Psoas muscle (tissue), 8 donors: ENCODE data around the gene HMGXB3. TPM values are rescaled to one million over a fixed set of nuclear protein-coding genes. Genes with fewer than 3 reads are reported as not detected.

Experiments used
- ATAC-seq, 4 donors: fragments of 200-7000 bp; cut with Tn5 transposase; one replicate each; pipeline ENCODE4 v1.9.1; 2020; ENCODE audit warnings: moderate library complexity in 3 of 4, mild to moderate bottlenecking in 2 of 4
- DNase-seq, 2 donors: peaks; one replicate each; pipeline ENCODE4 v3.0.0-alpha.2; 2020
- H3K27ac ChIP-seq: fragments of 200-600 bp; one replicate; pipeline ENCODE4 v1.8.0; 2022
- H3K27me3 ChIP-seq, 3 donors: fragments of 200-600 bp in 1 of 3; one replicate each; pipeline versions ENCODE4 v1.6.1 to v1.8.0; 2013 to 2022; ENCODE audit warnings: low read length in 2 of 3, mild to moderate bottlenecking in 2 of 3, moderate library complexity in 1 of 3; ENCODE audit not compliant: insufficient read depth in 3 of 3
- H3K36me3 ChIP-seq, 2 donors: fragments of 200-600 bp in 1 of 2; one replicate each; pipeline versions ENCODE4 v1.6.1 to v1.8.0; 2013 to 2022; ENCODE audit warnings: low read depth in 1 of 2, mild to moderate bottlenecking in 1 of 2, moderate library complexity in 1 of 2; ENCODE audit not compliant: insufficient read depth in 1 of 2
- H3K4me1 ChIP-seq: fragments of 200-600 bp; one replicate; pipeline ENCODE4 v1.8.0; 2022
- H3K4me3 ChIP-seq: fragments of 200-600 bp; one replicate; pipeline ENCODE4 v1.8.0; 2022; ENCODE audit warnings: mild to moderate bottlenecking
- H3K9me3 ChIP-seq: fragments of 200-600 bp; one replicate; pipeline ENCODE4 v1.8.0; 2022
- WGBS, 3 donors: extraction: QIAGEN DNeasy Blood & Tissue Kit; methylation state at CpG; one replicate each; pipeline versions ENCODE4 v1.1.6 to v1.1.7; 2013; 5-methylcytosine and 5-hydroxymethylcytosine counted together
- intact Hi-C, 2 donors: fragments of 100-400 bp; cut with DNase I; formaldehyde crosslinking; loops; one replicate each; pipeline versions ENCODE4 v1.11.0 to v1.14.2; 2022
- polyA plus RNA-seq, 3 donors: library from polyadenylated mRNA; stranded (reverse); fragments of 200-250 nt; gene quantifications; one replicate each; pipeline ENCODE4 v1.2.3, GENCODE V29; 2013
- total RNA-seq, 4 donors: library from RNA; stranded (reverse); fragmentation: NEBNext Ultra II Directional in 2 of 4; extraction: Animal tissue kit (Norgen Biotek cat#: 25700) in 2 of 4; gene quantifications; one replicate each; pipeline versions ENCODE4 v1.2.1 to v1.2.4, GENCODE V29; 2021 to 2023
- TF ChIP-seq, protein P1 (sequence below): fragments of 200-600 bp; IDR thresholded peaks from one replicate; pipeline ENCODE4 v1.8.0; 2022; ENCODE audit warnings: antibody characterized with exemption
- donor health status: healthy with polysubstance abuse.
- donor health status: DM: no; HTN: no; CAD: no; lungs with moderate emphysema.
- donor health status: Bipolar disorder and iron deficiency.
- donor health status: healthy.
- donor health status: DM: yes; HTN: yes; CAD: no.
- donor health status: DM: no; HTN: no; CAD: no.
- donor health status: DM: no; HTN: no; CAD: no.
- donor health status: DM: yes; HTN: yes; CAD: no.

The HMGXB3 gene
- total and polyA plus RNA-seq, 7 donors = 8.6 to 23.2 (median 15.4) TPM

- no peaks in the 10 kb centered on the region for H3K27me3 ChIP-seq
- no peaks in the 10 kb centered on the region for H3K36me3 ChIP-seq
- no peak overlapping the region for H3K4me3 ChIP-seq
- ATAC-seq (no peak), DNase-seq (no peak)
- no peaks in the 10 kb centered on the region for H3K4me1 ChIP-seq
- TF ChIP-seq, protein P1, sequence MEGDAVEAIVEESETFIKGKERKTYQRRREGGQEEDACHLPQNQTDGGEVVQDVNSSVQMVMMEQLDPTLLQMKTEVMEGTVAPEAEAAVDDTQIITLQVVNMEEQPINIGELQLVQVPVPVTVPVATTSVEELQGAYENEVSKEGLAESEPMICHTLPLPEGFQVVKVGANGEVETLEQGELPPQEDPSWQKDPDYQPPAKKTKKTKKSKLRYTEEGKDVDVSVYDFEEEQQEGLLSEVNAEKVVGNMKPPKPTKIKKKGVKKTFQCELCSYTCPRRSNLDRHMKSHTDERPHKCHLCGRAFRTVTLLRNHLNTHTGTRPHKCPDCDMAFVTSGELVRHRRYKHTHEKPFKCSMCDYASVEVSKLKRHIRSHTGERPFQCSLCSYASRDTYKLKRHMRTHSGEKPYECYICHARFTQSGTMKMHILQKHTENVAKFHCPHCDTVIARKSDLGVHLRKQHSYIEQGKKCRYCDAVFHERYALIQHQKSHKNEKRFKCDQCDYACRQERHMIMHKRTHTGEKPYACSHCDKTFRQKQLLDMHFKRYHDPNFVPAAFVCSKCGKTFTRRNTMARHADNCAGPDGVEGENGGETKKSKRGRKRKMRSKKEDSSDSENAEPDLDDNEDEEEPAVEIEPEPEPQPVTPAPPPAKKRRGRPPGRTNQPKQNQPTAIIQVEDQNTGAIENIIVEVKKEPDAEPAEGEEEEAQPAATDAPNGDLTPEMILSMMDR = no peak
- H3K27ac ChIP-seq = no peak overlapping the region
- H3K9me3 ChIP-seq = no peaks in the 10 kb centered on the region
- WGBS, 3 donors = 72 to 82% (median 81%) methylated on average over 6 of the region's 6 CpGs
- intact Hi-C loops = loop anchor here in 1 of 2 donors (10.0 kb wide), 1 partner anchor 674 kb away; the partner anchor contains the start of gene SMIM3
Measured at GRCh38 chr5:150101023-150101422, 100.5 kb downstream of the HMGXB3 start.

Other genes starting within 250 kb of the HMGXB3 start
- gene PDE6A, start 55.9 kb upstream of the HMGXB3 start, total RNA-seq = under 1 TPM; 0.04 to 0.26 (median 0.08) TPM
- under 1 TPM; 0.09 to 0.15 (median 0.10) TPM for gene PDE6A, start 55.9 kb upstream of the HMGXB3 start, polyA plus RNA-seq
- gene SLC26A2, start 40.0 kb upstream of the HMGXB3 start, total RNA-seq = 10 to 100 TPM in 1 of 4 donors, 1 to 10 TPM in 3; 4.1 to 20.1 (median 6.4) TPM
- 10 to 100 TPM in 1 of 3 donors, 1 to 10 TPM in 2; 4.0 to 14.3 (median 8.0) TPM for gene SLC26A2, start 40.0 kb upstream of the HMGXB3 start, polyA plus RNA-seq
- gene TIGD6, start 85 bp upstream of the HMGXB3 start, total RNA-seq = 1 to 10 TPM; 1.9 to 4.2 (median 2.9) TPM
- 1 to 10 TPM; 1.4 to 7.8 (median 2.4) TPM for gene TIGD6, start 85 bp upstream of the HMGXB3 start, polyA plus RNA-seq
- 10 to 100 TPM in 2 of 4 donors, 1 to 10 TPM in 2; 4.2 to 20.0 (median 10.7) TPM for gene CSF1R, start 85.8 kb downstream of the HMGXB3 start, total RNA-seq
- 1 to 10 TPM; 1.2 to 1.6 (median 1.3) TPM for gene CSF1R, start 85.8 kb downstream of the HMGXB3 start, polyA plus RNA-seq
- gene PDGFRB, start 155.1 kb downstream of the HMGXB3 start, total RNA-seq = 10 to 100 TPM; 34.0 to 56.0 (median 39.1) TPM
- gene PDGFRB, start 155.1 kb downstream of the HMGXB3 start, polyA plus RNA-seq = 10 to 100 TPM; 14.6 to 19.9 (median 19.2) TPM
- not detected for gene CDX1, start 166.0 kb downstream of the HMGXB3 start, total RNA-seq
- gene CDX1, start 166.0 kb downstream of the HMGXB3 start, polyA plus RNA-seq = under 1 TPM in 2 of 3 donors, not detected in 1; 0.06 to 0.08 TPM
- not detected for gene SLC6A7, start 189.3 kb downstream of the HMGXB3 start, total RNA-seq
- gene SLC6A7, start 189.3 kb downstream of the HMGXB3 start, polyA plus RNA-seq = not detected